ENCODE measurements around the gene NECAB2.

Gene NECAB2

GRCh38 chr16:83967838-83968305 lies at the start of gene NECAB2:
Gene NECAB2, plus strand, starts transcription at chr16:83968244. Its CDS starts 405 bp downstream, at chr16:83968649.
- DNase-seq (ENCODE audit: low spot score) = peak; percentile 94

- no peak for DNase-seq (ENCODE audit: low spot score)
Measured at GRCh38 chr16:83920894-83921491, 47.1 kb upstream of the NECAB2 start.

GRCh38 chr16:83923581-83924365 lies 44.3 kb upstream of the NECAB2 start:
- DNase-seq (ENCODE audit: low spot score) = no peak

GRCh38 chr16:83924686-83925085 lies 43.4 kb upstream of the NECAB2 start:
- no peak for DNase-seq (ENCODE audit: low spot score)

- DNase-seq (ENCODE audit: low spot score) = no peak
Measured at GRCh38 chr16:83925095-83925905, 42.7 kb upstream of the NECAB2 start.

- DNase-seq (ENCODE audit: low spot score) = no peak
Measured at GRCh38 chr16:83925957-83926725, 41.9 kb upstream of the NECAB2 start.

- peak; percentile 93 for DNase-seq (ENCODE audit: low spot score)
Measured at GRCh38 chr16:83926726-83927397, 41.2 kb upstream of the NECAB2 start.

GRCh38 chr16:83928341-83929055 lies 39.5 kb upstream of the NECAB2 start:
- peak; percentile 84 for DNase-seq (ENCODE audit: low spot score)

GRCh38 chr16:83929811-83930555 lies 38.1 kb upstream of the NECAB2 start:
- no peak for DNase-seq (ENCODE audit: low spot score)

GRCh38 chr16:83930730-83931500 lies 37.1 kb upstream of the NECAB2 start:
- no peak for DNase-seq (ENCODE audit: low spot score)

- DNase-seq (ENCODE audit: low spot score) = no peak
Measured at GRCh38 chr16:83931556-83931955, 36.5 kb upstream of the NECAB2 start.

- no peak for DNase-seq (ENCODE audit: low spot score)
Measured at GRCh38 chr16:83932304-83932703, 35.7 kb upstream of the NECAB2 start.

- DNase-seq (ENCODE audit: low spot score) = no peak
Measured at GRCh38 chr16:83932955-83933673, 34.9 kb upstream of the NECAB2 start.

- peak; percentile 56 for DNase-seq (ENCODE audit: low spot score)
Measured at GRCh38 chr16:83933885-83934683, 34.0 kb upstream of the NECAB2 start.

GRCh38 chr16:83934684-83934977 lies 33.4 kb upstream of the NECAB2 start:
- DNase-seq (ENCODE audit: low spot score) = no peak

- no peak for DNase-seq (ENCODE audit: low spot score)
Measured at GRCh38 chr16:83935005-83935857, 32.8 kb upstream of the NECAB2 start.

GRCh38 chr16:83935858-83936255 lies 32.2 kb upstream of the NECAB2 start:
- no peak for DNase-seq (ENCODE audit: low spot score)

Measured in AG20443 (cell line).